ENCODE results near the gene NFE2L2. TPM values are rescaled to one million over a fixed set of nuclear protein-coding genes. Genes with fewer than 3 reads are reported as not detected.

Gene NFE2L2
- total and polyA plus RNA-seq, 2 experiments from 2014 or later, result 35.0 to 39.1 TPM

GRCh38 chr2:177231270-177231669 lies 33.3 kb downstream of the NFE2L2 start:
- Histone ChIP-seq H3K4me3 (no peak overlapping the region), H3F3A (replicated peaks; ENCODE audit: low read depth) (peaks cover 2% of the 10 kb centered on the region; the same call in 1 of the 2 replicates), H3K27ac (ENCODE audit: low read depth) (no peak overlapping the region), H3K4me1 (ENCODE audit: insufficient read depth) (peaks cover 5% of the 10 kb centered on the region), H3K27me3 (ENCODE audit: insufficient read depth) (no peaks in the 10 kb centered on the region), H3K4me2 (no peak overlapping the region), H4K20me1 (replicated peaks; ENCODE audit: insufficient read depth) (peaks cover 15% of the 10 kb centered on the region; the same call in 1 of the 2 replicates), H3K79me2 (replicated peaks; ENCODE audit: insufficient read depth) (peaks cover 13% of the 10 kb centered on the region), H3K9me2 (ENCODE audit: insufficient read depth) (no peaks in the 10 kb centered on the region), H2AFZ (no peak overlapping the region), H3K36me3 (ENCODE audit: insufficient read depth) (peaks cover 31% of the 10 kb centered on the region)
- TF ChIP-seq EZH2 (IDR thresholded peaks at IDR 0.05; ENCODE audit: low read depth, unreplicated experiment), result no peak
- TF ChIP-seq, protein P1, sequence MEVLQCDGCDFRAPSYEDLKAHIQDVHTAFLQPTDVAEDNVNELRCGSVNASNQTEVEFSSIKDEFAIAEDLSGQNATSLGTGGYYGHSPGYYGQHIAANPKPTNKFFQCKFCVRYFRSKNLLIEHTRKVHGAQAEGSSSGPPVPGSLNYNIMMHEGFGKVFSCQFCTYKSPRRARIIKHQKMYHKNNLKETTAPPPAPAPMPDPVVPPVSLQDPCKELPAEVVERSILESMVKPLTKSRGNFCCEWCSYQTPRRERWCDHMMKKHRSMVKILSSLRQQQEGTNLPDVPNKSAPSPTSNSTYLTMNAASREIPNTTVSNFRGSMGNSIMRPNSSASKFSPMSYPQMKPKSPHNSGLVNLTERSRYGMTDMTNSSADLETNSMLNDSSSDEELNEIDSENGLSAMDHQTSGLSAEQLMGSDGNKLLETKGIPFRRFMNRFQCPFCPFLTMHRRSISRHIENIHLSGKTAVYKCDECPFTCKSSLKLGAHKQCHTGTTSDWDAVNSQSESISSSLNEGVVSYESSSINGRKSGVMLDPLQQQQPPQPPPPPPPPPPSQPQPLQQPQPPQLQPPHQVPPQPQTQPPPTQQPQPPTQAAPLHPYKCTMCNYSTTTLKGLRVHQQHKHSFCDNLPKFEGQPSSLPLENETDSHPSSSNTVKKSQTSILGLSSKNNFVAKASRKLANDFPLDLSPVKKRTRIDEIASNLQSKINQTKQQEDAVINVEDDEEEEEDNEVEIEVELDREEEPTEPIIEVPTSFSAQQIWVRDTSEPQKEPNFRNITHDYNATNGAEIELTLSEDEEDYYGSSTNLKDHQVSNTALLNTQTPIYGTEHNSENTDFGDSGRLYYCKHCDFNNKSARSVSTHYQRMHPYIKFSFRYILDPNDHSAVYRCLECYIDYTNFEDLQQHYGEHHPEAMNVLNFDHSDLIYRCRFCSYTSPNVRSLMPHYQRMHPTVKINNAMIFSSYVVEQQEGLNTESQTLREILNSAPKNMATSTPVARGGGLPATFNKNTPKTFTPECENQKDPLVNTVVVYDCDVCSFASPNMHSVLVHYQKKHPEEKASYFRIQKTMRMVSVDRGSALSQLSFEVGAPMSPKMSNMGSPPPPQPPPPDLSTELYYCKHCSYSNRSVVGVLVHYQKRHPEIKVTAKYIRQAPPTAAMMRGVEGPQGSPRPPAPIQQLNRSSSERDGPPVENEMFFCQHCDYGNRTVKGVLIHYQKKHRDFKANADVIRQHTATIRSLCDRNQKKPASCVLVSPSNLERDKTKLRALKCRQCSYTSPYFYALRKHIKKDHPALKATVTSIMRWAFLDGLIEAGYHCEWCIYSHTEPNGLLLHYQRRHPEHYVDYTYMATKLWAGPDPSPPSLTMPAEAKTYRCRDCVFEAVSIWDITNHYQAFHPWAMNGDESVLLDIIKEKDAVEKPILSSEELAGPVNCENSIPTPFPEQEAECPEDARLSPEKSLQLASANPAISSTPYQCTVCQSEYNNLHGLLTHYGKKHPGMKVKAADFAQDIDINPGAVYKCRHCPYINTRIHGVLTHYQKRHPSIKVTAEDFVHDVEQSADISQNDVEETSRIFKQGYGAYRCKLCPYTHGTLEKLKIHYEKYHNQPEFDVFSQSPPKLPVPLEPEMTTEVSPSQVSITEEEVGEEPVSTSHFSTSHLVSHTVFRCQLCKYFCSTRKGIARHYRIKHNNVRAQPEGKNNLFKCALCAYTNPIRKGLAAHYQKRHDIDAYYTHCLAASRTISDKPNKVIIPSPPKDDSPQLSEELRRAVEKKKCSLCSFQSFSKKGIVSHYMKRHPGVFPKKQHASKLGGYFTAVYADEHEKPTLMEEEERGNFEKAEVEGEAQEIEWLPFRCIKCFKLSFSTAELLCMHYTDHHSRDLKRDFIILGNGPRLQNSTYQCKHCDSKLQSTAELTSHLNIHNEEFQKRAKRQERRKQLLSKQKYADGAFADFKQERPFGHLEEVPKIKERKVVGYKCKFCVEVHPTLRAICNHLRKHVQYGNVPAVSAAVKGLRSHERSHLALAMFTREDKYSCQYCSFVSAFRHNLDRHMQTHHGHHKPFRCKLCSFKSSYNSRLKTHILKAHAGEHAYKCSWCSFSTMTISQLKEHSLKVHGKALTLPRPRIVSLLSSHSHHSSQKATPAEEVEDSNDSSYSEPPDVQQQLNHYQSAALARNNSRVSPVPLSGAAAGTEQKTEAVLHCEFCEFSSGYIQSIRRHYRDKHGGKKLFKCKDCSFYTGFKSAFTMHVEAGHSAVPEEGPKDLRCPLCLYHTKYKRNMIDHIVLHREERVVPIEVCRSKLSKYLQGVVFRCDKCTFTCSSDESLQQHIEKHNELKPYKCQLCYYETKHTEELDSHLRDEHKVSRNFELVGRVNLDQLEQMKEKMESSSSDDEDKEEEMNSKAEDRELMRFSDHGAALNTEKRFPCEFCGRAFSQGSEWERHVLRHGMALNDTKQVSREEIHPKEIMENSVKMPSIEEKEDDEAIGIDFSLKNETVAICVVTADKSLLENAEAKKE (CRISPR knock-in tag; IDR thresholded peaks at IDR 0.05), result no peak
- no peak for TF ChIP-seq ZNF331 (CRISPR knock-in tag; IDR thresholded peaks at IDR 0.05; ENCODE audit: low read depth)
- no peak for TF ChIP-seq POLR2AphosphoS5 (IDR thresholded peaks at IDR 0.05; ENCODE audit: low read depth)
- no peak for TF ChIP-seq ZNF114 (CRISPR knock-in tag; IDR thresholded peaks at IDR 0.05)
- TF ChIP-seq STAT1 (IDR thresholded peaks at IDR 0.05; ENCODE audit: unreplicated experiment), result no peak
- TF ChIP-seq, protein P2, sequence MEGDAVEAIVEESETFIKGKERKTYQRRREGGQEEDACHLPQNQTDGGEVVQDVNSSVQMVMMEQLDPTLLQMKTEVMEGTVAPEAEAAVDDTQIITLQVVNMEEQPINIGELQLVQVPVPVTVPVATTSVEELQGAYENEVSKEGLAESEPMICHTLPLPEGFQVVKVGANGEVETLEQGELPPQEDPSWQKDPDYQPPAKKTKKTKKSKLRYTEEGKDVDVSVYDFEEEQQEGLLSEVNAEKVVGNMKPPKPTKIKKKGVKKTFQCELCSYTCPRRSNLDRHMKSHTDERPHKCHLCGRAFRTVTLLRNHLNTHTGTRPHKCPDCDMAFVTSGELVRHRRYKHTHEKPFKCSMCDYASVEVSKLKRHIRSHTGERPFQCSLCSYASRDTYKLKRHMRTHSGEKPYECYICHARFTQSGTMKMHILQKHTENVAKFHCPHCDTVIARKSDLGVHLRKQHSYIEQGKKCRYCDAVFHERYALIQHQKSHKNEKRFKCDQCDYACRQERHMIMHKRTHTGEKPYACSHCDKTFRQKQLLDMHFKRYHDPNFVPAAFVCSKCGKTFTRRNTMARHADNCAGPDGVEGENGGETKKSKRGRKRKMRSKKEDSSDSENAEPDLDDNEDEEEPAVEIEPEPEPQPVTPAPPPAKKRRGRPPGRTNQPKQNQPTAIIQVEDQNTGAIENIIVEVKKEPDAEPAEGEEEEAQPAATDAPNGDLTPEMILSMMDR (conservative IDR thresholded peaks at IDR 0.05; ENCODE audit: low read depth in 2 of 2), result no peak
- TF ChIP-seq NANOG (IDR thresholded peaks at IDR 0.05; ENCODE audit: borderline replicate concordance), result no peak
- TF ChIP-seq REST (IDR thresholded peaks at IDR 0.05; ENCODE audit: unreplicated experiment), result no peak
- no peak for TF ChIP-seq JUNB (IDR thresholded peaks at IDR 0.05; ENCODE audit: unreplicated experiment)
- TF ChIP-seq, protein P3, sequence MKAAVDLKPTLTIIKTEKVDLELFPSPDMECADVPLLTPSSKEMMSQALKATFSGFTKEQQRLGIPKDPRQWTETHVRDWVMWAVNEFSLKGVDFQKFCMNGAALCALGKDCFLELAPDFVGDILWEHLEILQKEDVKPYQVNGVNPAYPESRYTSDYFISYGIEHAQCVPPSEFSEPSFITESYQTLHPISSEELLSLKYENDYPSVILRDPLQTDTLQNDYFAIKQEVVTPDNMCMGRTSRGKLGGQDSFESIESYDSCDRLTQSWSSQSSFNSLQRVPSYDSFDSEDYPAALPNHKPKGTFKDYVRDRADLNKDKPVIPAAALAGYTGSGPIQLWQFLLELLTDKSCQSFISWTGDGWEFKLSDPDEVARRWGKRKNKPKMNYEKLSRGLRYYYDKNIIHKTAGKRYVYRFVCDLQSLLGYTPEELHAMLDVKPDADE (IDR thresholded peaks at IDR 0.05), result no peak
- TF ChIP-seq EZH2phosphoT487 (IDR thresholded peaks at IDR 0.05; ENCODE audit: unreplicated experiment), result no peak
- no peak for TF ChIP-seq CREB1 (CRISPR knock-in tag; IDR thresholded peaks at IDR 0.05; ENCODE audit: low read depth)
- H3K27me3 Mint-ChIP-seq (ENCODE audit: insufficient read depth, low read depth, poor library complexity), result peaks cover 8% of the 10 kb centered on the region
- H3K9me3 Mint-ChIP-seq, result no peaks in the 10 kb centered on the region; the same call in 2 of the 3 replicates
- peaks cover 12% of the 10 kb centered on the region; the same call in 2 of the 3 replicates for H3K4me1 Mint-ChIP-seq
- H3K36me3 Mint-ChIP-seq (ENCODE audit: low read depth), result peaks cover 39% of the 10 kb centered on the region
- no peak for DNase-seq (ENCODE audit: low spot score)
- no peak overlapping the region for H3K27ac Mint-ChIP-seq
- no peak overlapping the region for H3K4me3 Mint-ChIP-seq
- no peak for ATAC-seq

Measured in GM23338 (cell line).